HG03280 (cell line): Measurements from ENCODE around the gene MRC2.
"Not testable (repeated sequence)": the region's sequence is repeated elsewhere in the genome, so short reads cannot be mapped to it uniquely, and the experiment has no call there.

Experiments
- ATAC-seq: cut with Tn5 transposase; IDR thresholded peaks from one replicate; pipeline ENCODE4 v1.9.1; 2021; ENCODE audit warnings: mild to moderate bottlenecking, moderate library complexity; ENCODE audit not compliant: unreplicated experiment

The MRC2 gene

DNA sequence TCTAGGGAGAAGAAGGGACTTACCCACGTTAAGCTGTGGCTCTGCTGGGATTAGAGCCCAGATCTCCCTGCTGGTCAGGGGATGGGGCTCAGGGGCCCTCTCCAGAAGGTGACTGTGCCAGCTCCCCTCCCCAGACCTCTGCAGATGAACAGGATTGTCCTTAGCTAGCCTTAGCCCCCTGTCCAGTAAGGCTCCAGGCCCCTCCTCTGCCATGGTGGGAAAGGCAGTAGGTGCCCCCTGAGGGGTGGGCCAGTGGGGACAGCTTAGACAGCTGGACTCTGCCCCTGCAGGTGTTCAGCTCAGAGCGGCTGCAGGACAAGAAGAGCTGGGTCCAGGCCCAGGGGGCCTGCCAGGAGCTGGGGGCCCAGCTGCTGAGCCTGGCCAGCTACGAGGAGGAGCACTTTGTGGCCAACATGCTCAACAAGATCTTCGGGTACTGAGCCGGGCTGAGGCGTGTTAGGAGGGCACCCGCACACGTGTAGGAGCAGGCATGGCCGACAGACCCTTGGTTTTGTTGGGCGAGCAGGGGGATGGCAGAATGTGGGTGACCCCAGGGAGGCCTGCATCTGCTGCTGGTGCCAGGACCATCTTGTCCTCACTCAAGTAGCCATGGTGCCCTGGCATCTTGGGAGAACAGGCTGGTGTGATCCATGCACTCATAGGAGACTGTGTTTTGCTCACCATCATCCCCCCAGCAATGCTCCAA lies 50.9 kb downstream of the MRC2 start:
- no peak for ATAC-seq

DNA sequence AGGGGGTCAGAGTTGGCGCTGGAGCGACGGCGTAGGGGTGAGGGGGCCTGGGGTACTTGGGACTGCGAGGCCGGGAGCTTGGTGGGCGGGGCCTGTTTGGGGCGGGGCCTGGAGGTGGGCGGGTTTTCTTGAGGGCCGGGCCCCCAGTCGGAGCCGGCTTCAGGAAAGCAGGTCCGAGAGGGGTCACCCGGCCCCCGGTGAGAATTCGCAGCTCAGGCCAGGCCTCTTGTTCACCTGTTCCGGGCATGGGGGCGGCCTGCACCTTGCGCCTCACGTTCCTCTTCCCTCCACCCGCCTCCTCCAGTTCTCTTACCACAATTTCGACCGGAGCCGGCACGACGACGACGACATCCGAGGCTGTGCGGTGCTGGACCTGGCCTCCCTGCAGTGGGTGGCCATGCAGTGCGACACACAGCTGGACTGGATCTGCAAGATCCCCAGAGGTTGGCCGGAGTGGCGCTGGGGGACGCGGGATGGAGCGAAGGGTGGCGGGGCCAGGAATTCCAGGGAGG lies 52.5 kb downstream of the MRC2 start:
- no peak for ATAC-seq

- no peak for ATAC-seq
These were observed 53.1 kb downstream of the MRC2 start for GRCh38 chr17:62680541-62681052.

DNA sequence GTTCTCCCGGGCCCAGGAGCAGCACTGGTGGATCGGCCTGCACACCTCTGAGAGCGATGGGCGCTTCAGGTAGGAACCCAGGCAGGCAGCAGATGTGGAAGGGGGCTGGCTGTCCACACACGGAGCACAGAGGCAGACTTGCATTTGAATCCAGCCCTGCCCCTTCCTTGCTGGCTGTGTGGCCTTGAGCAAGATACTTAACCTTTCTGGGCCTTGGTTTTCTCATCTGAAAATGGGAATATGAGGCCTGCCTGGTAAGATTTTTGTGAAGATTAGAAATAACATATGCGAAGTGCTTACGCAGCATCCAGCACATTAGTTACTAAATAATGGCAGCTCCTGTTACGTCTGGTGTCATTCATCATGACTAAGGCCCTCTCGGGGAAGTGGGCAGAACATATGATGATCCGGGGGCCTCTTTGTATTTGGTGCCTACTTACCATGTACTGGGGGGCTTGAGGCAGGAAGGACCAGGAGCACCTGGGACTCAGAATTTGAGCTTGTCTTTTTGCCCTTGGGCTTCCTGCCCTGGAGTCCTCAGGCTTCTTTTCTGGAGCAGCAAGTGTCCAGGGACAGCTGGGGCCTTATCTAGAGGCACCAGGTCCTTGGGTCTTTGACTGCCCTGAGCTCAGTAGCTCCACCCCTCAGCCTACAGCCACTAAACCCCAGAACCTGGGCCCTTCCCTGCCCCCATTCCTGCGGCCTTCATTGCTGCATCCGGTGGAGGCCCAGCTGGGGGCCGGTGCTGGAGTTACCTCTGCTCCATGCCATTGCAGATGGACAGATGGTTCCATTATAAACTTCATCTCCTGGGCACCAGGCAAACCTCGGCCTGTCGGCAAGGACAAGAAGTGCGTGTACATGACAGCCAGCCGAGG lies 53.8 kb downstream of the MRC2 start:
- ATAC-seq: no peak

GRCh38 chr17:62681939-62682381 lies 54.5 kb downstream of the MRC2 start:
- no peak for ATAC-seq

DNA sequence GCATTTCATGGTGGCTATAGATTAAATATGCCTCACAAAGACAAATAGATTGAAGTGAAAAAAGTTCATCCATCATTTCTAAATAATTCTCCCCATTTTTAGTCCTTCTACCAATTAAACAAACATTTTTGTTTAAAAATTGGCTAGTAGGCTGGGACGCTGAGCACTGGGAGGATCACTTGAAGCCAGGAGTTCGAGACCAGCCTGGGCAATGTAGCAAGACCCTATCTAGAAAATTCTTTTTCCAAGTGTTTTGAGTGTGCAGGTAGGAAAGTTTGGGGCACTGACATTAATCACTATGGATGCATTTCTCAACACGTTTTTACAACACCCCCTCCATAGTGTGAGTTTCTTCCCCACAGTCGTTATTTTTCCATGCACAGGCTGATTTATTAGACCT lies 56.7 kb downstream of the MRC2 start:
- ATAC-seq: no peak

DNA sequence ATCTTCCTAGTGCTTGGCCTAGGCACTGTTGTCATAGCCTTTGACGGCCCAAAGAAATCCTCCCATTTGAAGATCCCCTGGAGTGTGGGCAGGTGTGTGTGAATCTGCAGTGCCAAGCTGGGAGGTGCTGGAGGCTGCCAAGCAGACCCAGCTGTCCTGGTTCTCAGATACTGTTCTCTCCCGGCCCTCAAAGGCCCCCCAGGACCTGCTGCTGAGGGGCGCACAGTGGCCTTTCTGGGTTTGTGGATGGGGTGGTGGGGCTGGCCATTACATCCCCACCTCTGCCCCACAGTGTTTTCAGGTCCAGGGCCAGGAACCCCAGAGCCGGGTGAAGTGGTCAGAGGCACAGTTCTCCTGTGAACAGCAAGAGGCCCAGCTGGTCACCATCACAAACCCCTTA lies 60.5 kb downstream of the MRC2 start:
- ATAC-seq: no peak

DNA sequence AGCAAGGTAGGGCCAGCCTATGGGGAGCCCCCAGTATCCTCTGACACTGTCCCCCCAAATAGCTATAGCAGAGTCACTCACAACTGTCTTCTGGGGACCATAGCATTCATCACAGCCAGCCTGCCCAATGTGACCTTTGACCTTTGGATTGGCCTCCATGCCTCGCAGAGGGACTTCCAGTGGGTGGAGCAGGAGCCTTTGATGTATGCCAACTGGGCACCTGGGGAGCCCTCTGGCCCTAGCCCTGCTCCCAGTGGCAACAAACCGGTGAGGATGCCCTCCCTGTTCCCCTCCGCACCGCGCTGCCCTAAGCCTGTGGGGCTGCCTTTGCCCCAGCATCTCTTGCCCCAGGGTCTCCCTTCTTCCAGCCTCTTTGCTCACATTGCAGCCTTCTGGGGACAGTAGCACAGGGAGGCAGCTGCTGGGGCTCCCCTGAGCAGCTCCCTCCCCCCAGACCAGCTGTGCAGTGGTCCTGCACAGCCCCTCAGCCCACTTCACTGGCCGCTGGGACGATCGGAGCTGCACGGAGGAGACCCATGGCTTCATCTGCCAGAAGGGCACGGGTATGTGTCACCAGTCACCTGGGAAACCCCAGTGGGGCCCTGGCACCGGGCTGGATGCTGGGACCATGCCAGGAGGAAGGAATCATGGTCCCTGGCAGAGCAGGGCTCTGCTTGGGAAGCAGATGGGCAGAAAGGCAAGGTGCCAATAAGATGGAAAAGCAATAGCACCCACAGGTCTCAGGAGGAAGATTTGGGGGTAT lies 61.1 kb downstream of the MRC2 start:
- ATAC-seq: no peak

DNA sequence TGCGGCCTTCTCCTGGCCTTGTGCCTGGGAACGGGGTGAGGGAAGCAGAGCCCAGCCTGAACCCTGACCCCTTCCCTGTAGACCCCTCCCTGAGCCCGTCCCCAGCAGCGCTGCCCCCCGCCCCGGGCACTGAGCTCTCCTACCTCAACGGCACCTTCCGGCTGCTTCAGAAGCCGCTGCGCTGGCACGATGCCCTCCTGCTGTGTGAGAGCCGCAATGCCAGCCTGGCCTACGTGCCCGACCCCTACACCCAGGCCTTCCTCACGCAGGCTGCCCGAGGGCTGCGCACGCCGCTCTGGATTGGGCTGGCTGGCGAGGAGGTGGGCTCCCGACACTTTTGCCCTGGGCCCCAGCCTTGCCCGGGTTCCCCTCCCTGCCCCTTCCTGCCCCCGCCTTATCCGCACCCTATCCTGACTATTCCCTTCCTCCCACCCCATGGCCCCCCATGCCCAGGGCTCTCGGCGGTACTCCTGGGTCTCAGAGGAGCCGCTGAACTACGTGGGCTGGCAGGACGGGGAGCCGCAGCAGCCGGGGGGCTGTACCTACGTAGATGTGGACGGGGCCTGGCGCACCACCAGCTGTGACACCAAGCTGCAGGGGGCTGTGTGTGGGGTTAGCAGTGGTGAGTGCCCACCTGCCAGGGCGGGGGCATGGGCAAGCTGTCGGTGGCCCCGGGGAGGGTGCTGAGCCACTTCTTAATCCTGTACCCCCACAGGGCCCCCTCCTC lies 62.1 kb downstream of the MRC2 start:
- no peak for ATAC-seq

GRCh38 chr17:62690168-62690897 lies 62.9 kb downstream of the MRC2 start:
- no peak for ATAC-seq

- not testable (repeated sequence) for ATAC-seq
These were observed 64.1 kb downstream of the MRC2 start for GRCh38 chr17:62691589-62691915.

- ATAC-seq: no peak
These were observed 64.7 kb downstream of the MRC2 start for GRCh38 chr17:62692159-62692651.

GRCh38 chr17:62692721-62693431 lies 65.4 kb downstream of the MRC2 start:
- no peak for ATAC-seq

DNA sequence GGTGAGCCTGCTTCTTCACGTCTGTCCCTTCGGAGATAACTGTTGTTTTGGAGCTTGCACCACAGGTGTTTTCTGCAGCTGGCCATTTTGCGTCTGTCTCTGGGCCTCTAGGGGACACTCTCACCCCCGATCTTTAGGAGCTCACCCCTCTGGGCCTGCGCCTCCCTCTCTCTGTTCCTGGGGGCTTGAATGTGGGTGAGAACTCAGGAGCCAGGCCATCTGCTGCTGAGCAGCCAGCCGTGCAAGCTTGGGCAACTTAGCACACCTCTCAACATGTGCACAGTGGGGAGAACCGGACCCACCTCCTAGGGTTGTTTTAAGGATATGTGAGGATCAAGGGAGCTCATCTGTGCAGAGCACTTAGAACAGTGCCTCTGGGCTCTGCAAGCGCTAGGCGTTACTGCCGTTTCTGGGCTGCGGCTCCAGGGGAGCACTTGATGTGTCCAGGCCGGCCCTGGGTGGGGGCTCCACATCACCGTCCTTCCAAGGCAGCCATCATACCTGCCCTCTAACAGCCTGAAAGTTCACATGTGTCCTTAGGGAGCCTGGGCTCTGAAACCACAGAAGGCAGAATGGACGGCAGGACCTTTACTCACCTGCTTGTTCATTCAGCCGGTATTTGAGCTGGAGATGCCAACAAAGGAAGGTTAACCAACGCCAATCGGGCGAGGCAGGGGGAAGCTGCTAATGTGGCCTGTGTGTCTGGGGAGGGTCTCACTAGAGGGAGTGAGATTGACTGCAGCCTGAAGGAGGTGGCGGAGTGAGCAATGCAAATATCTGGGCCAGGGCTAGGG lies 66.3 kb downstream of the MRC2 start:
- ATAC-seq: no peak

DNA sequence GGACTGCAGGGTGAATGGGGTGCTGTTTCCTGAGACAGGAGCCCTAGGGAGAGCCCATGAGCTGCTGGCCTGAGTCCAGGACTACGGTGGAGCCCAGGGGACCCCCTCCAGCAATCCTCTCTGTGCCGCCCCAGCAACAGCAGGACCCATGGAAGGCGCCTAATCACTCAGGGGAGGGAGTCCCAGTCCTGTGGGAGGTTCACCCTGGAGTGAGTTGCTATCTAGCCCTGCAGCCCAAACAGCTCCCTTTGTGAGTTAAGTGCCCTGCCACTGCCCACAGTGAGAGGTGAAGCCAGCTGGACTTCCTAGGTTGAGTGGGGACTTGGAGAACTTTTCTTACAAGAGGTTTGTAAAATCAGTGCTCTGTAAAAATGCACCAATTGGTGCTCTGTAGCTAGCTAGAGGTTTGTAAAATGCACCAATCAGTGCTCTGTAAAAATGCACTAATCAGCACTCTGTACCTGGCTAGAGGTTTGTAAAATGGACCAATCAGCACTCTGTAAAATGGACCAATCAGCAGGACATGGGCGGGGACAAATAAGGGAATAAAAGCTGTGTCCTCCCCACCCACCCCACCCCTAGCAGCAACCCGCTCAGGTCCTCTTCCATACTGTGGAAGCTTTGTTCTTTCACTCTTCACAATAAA lies 67.7 kb downstream of the MRC2 start:
- ATAC-seq: not testable (repeated sequence)

- no peak for ATAC-seq
These were observed 68.8 kb downstream of the MRC2 start for GRCh38 chr17:62696256-62696655.

DNA sequence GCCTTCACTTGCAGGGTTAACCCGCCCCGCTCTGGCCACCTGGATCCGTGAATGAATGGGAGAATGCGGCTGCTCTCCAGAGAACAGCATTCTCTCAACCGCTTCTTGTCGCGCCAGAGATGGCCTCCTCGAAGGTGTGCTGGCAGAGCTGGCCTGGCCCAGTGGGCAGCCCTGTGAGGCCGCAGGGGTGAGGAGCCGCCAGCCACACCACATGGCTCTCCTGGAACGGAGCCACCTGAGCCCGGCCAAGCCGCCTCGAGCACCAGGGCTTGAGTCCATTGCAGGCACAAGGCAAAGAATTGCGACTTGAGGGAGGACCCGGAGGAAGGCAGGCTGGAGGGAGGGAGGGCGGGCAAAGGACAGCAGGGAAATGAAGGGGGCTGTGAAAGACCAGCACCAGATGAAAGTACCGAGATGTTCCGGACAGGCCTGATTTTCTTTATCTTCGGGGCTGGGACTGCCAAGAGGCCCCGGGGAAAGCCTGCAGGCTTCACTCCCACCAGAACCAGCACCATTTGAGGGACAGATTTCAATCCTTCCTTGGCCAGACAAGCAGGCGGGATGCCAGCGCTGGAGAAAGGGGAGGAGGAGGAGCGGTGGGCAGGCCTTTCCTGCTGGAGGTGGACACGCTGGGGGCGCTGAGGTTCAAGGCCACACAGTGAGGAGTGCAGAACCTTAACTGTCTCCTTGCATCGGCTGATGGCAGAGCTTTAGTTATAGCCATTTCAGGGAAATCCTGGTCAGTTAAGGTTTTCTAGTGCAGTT lies 69.4 kb downstream of the MRC2 start:
- no peak for ATAC-seq
